Liver (tissue), 9 donors: ENCODE results near the gene LSM4. TPM values are rescaled to one million over a fixed set of nuclear protein-coding genes. Genes with fewer than 3 reads are reported as not detected.

ENCODE experiments used
- DNase-seq: peaks from one replicate; pipeline ENCODE4 v3.0.0-alpha.2; 2017; ENCODE audit warnings: low spot score
- H3K27ac ChIP-seq, 2 donors: one replicate each; pipeline ENCODE4 v1.7.0; 2013; ENCODE audit warnings: inconsistent platforms in 2 of 2, low read length in 2 of 2, control low read depth in 1 of 2, low read depth in 1 of 2, mild to moderate bottlenecking in 1 of 2
- H3K27me3 ChIP-seq, 4 donors: one replicate each; pipeline versions ENCODE4 v1.6.1 to v1.7.0; 2013; ENCODE audit warnings: low read length in 3 of 4, inconsistent platforms in 1 of 4, mild to moderate bottlenecking in 1 of 4, moderate library complexity in 1 of 4; ENCODE audit not compliant: control insufficient read depth in 4 of 4, insufficient read depth in 4 of 4
- H3K36me3 ChIP-seq, 4 donors: one replicate each; pipeline versions ENCODE4 v1.6.1 to v1.7.0; 2013; ENCODE audit warnings: low read length in 3 of 4, mild to moderate bottlenecking in 3 of 4, low read depth in 1 of 4, moderate library complexity in 1 of 4; ENCODE audit not compliant: control insufficient read depth in 4 of 4, insufficient read depth in 3 of 4
- H3K4me1 ChIP-seq, 4 donors: one replicate each; pipeline versions ENCODE4 v1.6.1 to v1.7.0; 2013; ENCODE audit warnings: low read length in 3 of 4, mild to moderate bottlenecking in 3 of 4, moderate library complexity in 1 of 4; ENCODE audit not compliant: control insufficient read depth in 4 of 4, insufficient read depth in 4 of 4
- H3K4me3 ChIP-seq, 3 donors: one replicate each; pipeline versions ENCODE4 v1.6.1 to v1.7.0; 2013; ENCODE audit warnings: low read length in 3 of 3, control low read depth in 1 of 3, low read depth in 1 of 3, mild to moderate bottlenecking in 1 of 3
- H3K9ac ChIP-seq, 2 donors: one replicate each; pipeline ENCODE4 v1.7.0; 2013; ENCODE audit warnings: low read length in 2 of 2, mild to moderate bottlenecking in 2 of 2, moderate library complexity in 2 of 2, control low read depth in 1 of 2, low read depth in 1 of 2
- H3K9me3 ChIP-seq, 4 donors: one replicate each; pipeline versions ENCODE4 v1.6.1 to v1.7.0; 2013; ENCODE audit warnings: low read length in 3 of 4; ENCODE audit not compliant: control insufficient read depth in 4 of 4
- FOXA1 ChIP-seq: IDR thresholded peaks from 2 replicates; pipeline ENCODE4 v1.6.1; 2016; ENCODE audit warnings: antibody characterized with exemption
- HNF4A ChIP-seq, 2 donors: conservative IDR thresholded peaks; 2 replicates each; pipeline ENCODE4 v1.6.1; 2016; ENCODE audit warnings: antibody characterized with exemption in 2 of 2, mild to moderate bottlenecking in 2 of 2
- HNF4G ChIP-seq: IDR thresholded peaks from 2 replicates; pipeline ENCODE4 v1.6.1; 2016; ENCODE audit warnings: antibody characterized with exemption
- NR2F2 ChIP-seq: IDR thresholded peaks from 2 replicates; pipeline ENCODE4 v1.6.1; 2016; ENCODE audit warnings: antibody characterized with exemption
- RAD21 ChIP-seq, 2 donors: IDR thresholded peaks; 2 replicates each; pipeline ENCODE4 v1.6.1; 2016; ENCODE audit warnings: antibody characterized with exemption in 2 of 2, mild to moderate bottlenecking in 2 of 2
- RXRA ChIP-seq, 2 donors: IDR thresholded peaks; 2 replicates each; pipeline ENCODE4 v1.6.1; 2017 to 2018; ENCODE audit warnings: antibody characterized with exemption in 2 of 2, mild to moderate bottlenecking in 1 of 2
- SP1 ChIP-seq: IDR thresholded peaks from 2 replicates; pipeline ENCODE4 v1.6.1; 2018; ENCODE audit warnings: antibody characterized with exemption, mild to moderate bottlenecking
- YY1 ChIP-seq: IDR thresholded peaks from 2 replicates; pipeline ENCODE4 v1.6.1; 2016; ENCODE audit warnings: antibody characterized with exemption, mild to moderate bottlenecking
- WGBS: extraction: QIAGEN DNeasy Blood & Tissue Kit; methylation state at CpG from one replicate; pipeline ENCODE4 v1.1.7; 2013; 5-methylcytosine and 5-hydroxymethylcytosine counted together
- polyA plus RNA-seq, 2 donors: library from polyadenylated mRNA; stranded (reverse) in 1 of 2; unstranded in 1 of 2; fragments of 200-250 nt in 1 of 2; fragments of >200 nt in 1 of 2; fragmentation: Nextera tagmentation in 1 of 2; extraction: Ambion mirVana in 1 of 2; gene quantifications; one replicate each; pipeline versions ENCODE4 v1.2.1 to v1.2.3, GENCODE V29; 2013 to 2015
- total RNA-seq, 2 donors: library from RNA; depleted of rRNA; stranded (reverse); fragments of >200 nt; gene quantifications; one replicate each; pipeline ENCODE4 v1.2.3, GENCODE V29; 2014
- TF ChIP-seq, protein P1 (sequence below): IDR thresholded peaks from 2 replicates; pipeline ENCODE4 v1.6.1; 2016; ENCODE audit warnings: antibody characterized with exemption, mild to moderate bottlenecking
- TF ChIP-seq, protein P2 (sequence below): fragments of 150-350 bp; IDR thresholded peaks from 2 replicates; pipeline ENCODE4 v1.5.1; 2017; ENCODE audit warnings: improper control_type of control experiment, low read depth, low read length; ENCODE audit not compliant: missing input control
- TF ChIP-seq, protein P3 (sequence below): IDR thresholded peaks from 2 replicates; pipeline ENCODE4 v1.6.1; 2016; ENCODE audit warnings: antibody characterized with exemption
- TF ChIP-seq, protein P4 (sequence below): IDR thresholded peaks from 2 replicates; pipeline ENCODE4 v1.6.1; 2016; ENCODE audit warnings: antibody characterized with exemption
- TF ChIP-seq, protein P5 (sequence below): IDR thresholded peaks from 2 replicates; pipeline ENCODE4 v1.6.1; 2016; ENCODE audit warnings: antibody characterized with exemption
- donor health status: healthy.
- donor health status: healthy.
- donor health status: healthy.
- donor health status: healthy.
- donor health status: healthy.

The LSM4 gene
- total and polyA plus RNA-seq, 4 donors = 42.4 to 100 (median 75.1) TPM

DNA sequence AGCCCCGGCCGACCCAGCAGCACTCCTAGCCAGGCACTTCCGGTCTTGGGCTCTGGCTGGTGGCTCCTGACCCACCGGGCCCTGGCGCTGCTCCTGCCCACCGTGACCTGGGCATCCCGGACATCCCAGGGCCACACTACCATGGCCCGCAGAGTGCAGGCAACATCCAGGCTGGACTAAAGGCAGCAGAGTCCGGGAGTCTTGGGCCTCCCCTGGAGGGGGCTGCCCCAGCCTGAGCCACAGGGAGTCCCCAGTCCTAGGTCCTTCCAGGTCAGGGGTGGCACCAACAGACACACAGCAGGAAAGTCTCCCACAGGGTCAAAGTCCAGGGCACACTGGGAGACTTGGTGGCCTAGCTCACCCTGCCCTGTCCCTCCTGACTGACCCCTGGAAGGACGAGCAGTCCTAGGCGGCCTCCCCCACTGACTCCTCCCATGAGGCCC lies 10.8 kb downstream of the LSM4 start:
- H3K27ac ChIP-seq = no peak overlapping the region
- no peak overlapping the region for H3K9ac ChIP-seq
- 86% methylated on average over 11 of the region's 11 CpGs for WGBS
- H3K27me3 ChIP-seq = no peaks in the 10 kb centered on the region
- H3K4me1 ChIP-seq = peaks cover 6 to 33% (median 18%) of the 10 kb centered on the region in 4 donors
- no peak for DNase-seq
- H3K4me3 ChIP-seq = no peak overlapping the region
- no peaks in the 10 kb centered on the region for H3K9me3 ChIP-seq
- peak; percentile 32 for TF ChIP-seq SP1
- peak in 1 of 2 donors; percentile 67 for TF ChIP-seq RXRA (IDR thresholded peaks at IDR 0.05)
- TF ChIP-seq, protein P1, sequence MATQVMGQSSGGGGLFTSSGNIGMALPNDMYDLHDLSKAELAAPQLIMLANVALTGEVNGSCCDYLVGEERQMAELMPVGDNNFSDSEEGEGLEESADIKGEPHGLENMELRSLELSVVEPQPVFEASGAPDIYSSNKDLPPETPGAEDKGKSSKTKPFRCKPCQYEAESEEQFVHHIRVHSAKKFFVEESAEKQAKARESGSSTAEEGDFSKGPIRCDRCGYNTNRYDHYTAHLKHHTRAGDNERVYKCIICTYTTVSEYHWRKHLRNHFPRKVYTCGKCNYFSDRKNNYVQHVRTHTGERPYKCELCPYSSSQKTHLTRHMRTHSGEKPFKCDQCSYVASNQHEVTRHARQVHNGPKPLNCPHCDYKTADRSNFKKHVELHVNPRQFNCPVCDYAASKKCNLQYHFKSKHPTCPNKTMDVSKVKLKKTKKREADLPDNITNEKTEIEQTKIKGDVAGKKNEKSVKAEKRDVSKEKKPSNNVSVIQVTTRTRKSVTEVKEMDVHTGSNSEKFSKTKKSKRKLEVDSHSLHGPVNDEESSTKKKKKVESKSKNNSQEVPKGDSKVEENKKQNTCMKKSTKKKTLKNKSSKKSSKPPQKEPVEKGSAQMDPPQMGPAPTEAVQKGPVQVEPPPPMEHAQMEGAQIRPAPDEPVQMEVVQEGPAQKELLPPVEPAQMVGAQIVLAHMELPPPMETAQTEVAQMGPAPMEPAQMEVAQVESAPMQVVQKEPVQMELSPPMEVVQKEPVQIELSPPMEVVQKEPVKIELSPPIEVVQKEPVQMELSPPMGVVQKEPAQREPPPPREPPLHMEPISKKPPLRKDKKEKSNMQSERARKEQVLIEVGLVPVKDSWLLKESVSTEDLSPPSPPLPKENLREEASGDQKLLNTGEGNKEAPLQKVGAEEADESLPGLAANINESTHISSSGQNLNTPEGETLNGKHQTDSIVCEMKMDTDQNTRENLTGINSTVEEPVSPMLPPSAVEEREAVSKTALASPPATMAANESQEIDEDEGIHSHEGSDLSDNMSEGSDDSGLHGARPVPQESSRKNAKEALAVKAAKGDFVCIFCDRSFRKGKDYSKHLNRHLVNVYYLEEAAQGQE = no peak
- TF ChIP-seq, protein P2, sequence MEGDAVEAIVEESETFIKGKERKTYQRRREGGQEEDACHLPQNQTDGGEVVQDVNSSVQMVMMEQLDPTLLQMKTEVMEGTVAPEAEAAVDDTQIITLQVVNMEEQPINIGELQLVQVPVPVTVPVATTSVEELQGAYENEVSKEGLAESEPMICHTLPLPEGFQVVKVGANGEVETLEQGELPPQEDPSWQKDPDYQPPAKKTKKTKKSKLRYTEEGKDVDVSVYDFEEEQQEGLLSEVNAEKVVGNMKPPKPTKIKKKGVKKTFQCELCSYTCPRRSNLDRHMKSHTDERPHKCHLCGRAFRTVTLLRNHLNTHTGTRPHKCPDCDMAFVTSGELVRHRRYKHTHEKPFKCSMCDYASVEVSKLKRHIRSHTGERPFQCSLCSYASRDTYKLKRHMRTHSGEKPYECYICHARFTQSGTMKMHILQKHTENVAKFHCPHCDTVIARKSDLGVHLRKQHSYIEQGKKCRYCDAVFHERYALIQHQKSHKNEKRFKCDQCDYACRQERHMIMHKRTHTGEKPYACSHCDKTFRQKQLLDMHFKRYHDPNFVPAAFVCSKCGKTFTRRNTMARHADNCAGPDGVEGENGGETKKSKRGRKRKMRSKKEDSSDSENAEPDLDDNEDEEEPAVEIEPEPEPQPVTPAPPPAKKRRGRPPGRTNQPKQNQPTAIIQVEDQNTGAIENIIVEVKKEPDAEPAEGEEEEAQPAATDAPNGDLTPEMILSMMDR = no peak
- TF ChIP-seq, protein P3, sequence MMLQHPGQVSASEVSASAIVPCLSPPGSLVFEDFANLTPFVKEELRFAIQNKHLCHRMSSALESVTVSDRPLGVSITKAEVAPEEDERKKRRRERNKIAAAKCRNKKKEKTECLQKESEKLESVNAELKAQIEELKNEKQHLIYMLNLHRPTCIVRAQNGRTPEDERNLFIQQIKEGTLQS = no peak
- TF ChIP-seq HNF4A (conservative IDR thresholded peaks at IDR 0.05) = peak; percentile 44 to 87
- no peak for TF ChIP-seq FOXA1
- TF ChIP-seq, protein P4, sequence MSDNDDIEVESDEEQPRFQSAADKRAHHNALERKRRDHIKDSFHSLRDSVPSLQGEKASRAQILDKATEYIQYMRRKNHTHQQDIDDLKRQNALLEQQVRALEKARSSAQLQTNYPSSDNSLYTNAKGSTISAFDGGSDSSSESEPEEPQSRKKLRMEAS = no peak
- no peak for TF ChIP-seq NR2F2
- peaks cover 0 to 3% (median under 1%) of the 10 kb centered on the region in 4 donors for H3K36me3 ChIP-seq

DNA sequence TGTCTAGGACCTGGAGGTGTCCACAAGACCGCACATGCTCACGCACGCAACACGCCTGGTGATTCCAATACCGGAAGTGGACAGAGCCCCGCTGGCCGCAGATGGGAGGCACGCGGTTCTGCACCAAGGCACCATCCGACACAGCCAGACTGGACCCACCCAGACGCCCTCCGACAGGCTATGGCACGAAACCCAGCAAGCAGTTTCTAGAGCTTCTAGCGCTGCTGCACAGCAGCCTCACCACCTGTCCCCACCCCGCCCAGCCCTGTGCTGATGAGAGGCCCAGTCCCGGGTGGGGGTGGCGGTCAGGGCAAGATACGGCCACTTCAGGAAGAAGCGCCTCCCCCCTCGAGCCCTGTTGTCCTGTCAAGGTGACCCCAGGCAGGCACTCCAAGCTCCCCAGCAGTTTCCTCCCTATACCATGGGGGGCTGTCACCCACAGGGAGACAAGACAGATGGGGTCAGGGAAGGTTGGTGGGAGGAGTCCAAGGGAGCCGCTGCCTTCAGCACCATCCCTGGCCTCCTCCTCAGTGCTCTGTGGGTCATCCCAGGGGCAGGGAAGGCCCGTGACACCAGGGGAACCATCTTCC lies 11.3 kb downstream of the LSM4 start:
- peaks cover 6 to 33% (median 18%) of the 10 kb centered on the region in 4 donors for H3K4me1 ChIP-seq
- peaks cover 0 to 3% (median under 1%) of the 10 kb centered on the region in 4 donors for H3K36me3 ChIP-seq
- no peak for DNase-seq
- H3K9me3 ChIP-seq = no peaks in the 10 kb centered on the region
- TF ChIP-seq, protein P5, sequence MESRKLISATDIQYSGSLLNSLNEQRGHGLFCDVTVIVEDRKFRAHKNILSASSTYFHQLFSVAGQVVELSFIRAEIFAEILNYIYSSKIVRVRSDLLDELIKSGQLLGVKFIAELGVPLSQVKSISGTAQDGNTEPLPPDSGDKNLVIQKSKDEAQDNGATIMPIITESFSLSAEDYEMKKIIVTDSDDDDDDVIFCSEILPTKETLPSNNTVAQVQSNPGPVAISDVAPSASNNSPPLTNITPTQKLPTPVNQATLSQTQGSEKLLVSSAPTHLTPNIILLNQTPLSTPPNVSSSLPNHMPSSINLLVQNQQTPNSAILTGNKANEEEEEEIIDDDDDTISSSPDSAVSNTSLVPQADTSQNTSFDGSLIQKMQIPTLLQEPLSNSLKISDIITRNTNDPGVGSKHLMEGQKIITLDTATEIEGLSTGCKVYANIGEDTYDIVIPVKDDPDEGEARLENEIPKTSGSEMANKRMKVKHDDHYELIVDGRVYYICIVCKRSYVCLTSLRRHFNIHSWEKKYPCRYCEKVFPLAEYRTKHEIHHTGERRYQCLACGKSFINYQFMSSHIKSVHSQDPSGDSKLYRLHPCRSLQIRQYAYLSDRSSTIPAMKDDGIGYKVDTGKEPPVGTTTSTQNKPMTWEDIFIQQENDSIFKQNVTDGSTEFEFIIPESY = no peak
- TF ChIP-seq HNF4G = no peak
- TF ChIP-seq, protein P1 = no peak
- TF ChIP-seq RAD21 (IDR thresholded peaks at IDR 0.05) = no peak
- TF ChIP-seq YY1 = no peak
- H3K27me3 ChIP-seq = no peaks in the 10 kb centered on the region
- no peak overlapping the region for H3K9ac ChIP-seq
- no peak overlapping the region for H3K4me3 ChIP-seq
- WGBS = 88% methylated on average over 22 of the region's 22 CpGs
- H3K27ac ChIP-seq = no peak overlapping the region
